Aorta (tissue), 5 donors: ENCODE results near the gene TPP1. TPM values are rescaled to one million over a fixed set of nuclear protein-coding genes. Genes with fewer than 3 reads are reported as not detected.

Experiments used
- ATAC-seq: fragments of 200-7000 bp; cut with Tn5 transposase; one replicate; pipeline ENCODE4 v1.9.1; 2022; ENCODE audit warnings: moderate library complexity; ENCODE audit not compliant: low FRiP score
- DNase-seq, 2 donors: peaks; one replicate each; pipeline ENCODE4 v3.0.0-alpha.2; 2020
- H3K27ac ChIP-seq, 2 donors: one replicate each; pipeline ENCODE4 v1.5.1; 2013; ENCODE audit warnings: low read length in 2 of 2, mild to moderate bottlenecking in 2 of 2, moderate library complexity in 2 of 2, control low read depth in 1 of 2, inconsistent platforms in 1 of 2, low read depth in 1 of 2
- H3K27me3 ChIP-seq, 2 donors: one replicate each; pipeline ENCODE4 v1.6.1; 2013; ENCODE audit warnings: control low read depth in 1 of 2, low read length in 1 of 2, mild to moderate bottlenecking in 1 of 2, moderate library complexity in 1 of 2; ENCODE audit not compliant: insufficient read depth in 2 of 2, control insufficient read depth in 1 of 2
- H3K36me3 ChIP-seq, 2 donors: one replicate each; pipeline ENCODE4 v1.6.1; 2013; ENCODE audit warnings: control low read depth in 1 of 2, low read length in 1 of 2, mild to moderate bottlenecking in 1 of 2; ENCODE audit not compliant: insufficient read depth in 2 of 2, control insufficient read depth in 1 of 2
- H3K4me1 ChIP-seq, 2 donors: one replicate each; pipeline ENCODE4 v1.6.1; 2013; ENCODE audit warnings: low read length in 2 of 2, control low read depth in 1 of 2, mild to moderate bottlenecking in 1 of 2, moderate library complexity in 1 of 2; ENCODE audit not compliant: insufficient read depth in 2 of 2, control insufficient read depth in 1 of 2
- H3K4me3 ChIP-seq, 2 donors: one replicate each; pipeline ENCODE4 v1.5.1; 2013; ENCODE audit warnings: low read length in 2 of 2, control low read depth in 1 of 2, mild to moderate bottlenecking in 1 of 2
- H3K9me3 ChIP-seq: one replicate; pipeline ENCODE4 v1.6.1; 2013; ENCODE audit warnings: mild to moderate bottlenecking, low read length; ENCODE audit not compliant: control insufficient read depth
- WGBS, 2 donors: extraction: QIAGEN DNeasy Blood & Tissue Kit; methylation state at CpG; one replicate each; pipeline ENCODE4 v1.1.7; 2013; 5-methylcytosine and 5-hydroxymethylcytosine counted together
- intact Hi-C, 2 donors: fragments of 100-400 bp; cut with DNase I; formaldehyde crosslinking; loops; one replicate each; pipeline versions ENCODE4 v1.14.2 to v1.15.0; 2022
- polyA plus RNA-seq, 2 donors: library from polyadenylated mRNA; stranded (reverse); fragments of 200-250 nt; gene quantifications; one replicate each; pipeline ENCODE4 v1.2.3, GENCODE V29; 2013
- total RNA-seq, 2 donors: library from RNA; stranded (reverse); fragmentation: NEBNext Ultra II Directional; extraction: Animal tissue kit (Norgen Biotek cat#: 25700); gene quantifications; one replicate each; pipeline ENCODE4 v1.2.1, GENCODE V29; 2021
- donor health status: healthy with polysubstance abuse.
- donor health status: Bipolar disorder and iron deficiency.
- donor health status: DM: no; HTN: no; CAD: no.
- donor health status: DM: no; HTN: no; CAD: no.
- donor health status: DM: yes; HTN: yes; CAD: no.

Gene TPP1
- total and polyA plus RNA-seq, 4 donors, result 26.8 to 125 (median 58.8) TPM

DNA sequence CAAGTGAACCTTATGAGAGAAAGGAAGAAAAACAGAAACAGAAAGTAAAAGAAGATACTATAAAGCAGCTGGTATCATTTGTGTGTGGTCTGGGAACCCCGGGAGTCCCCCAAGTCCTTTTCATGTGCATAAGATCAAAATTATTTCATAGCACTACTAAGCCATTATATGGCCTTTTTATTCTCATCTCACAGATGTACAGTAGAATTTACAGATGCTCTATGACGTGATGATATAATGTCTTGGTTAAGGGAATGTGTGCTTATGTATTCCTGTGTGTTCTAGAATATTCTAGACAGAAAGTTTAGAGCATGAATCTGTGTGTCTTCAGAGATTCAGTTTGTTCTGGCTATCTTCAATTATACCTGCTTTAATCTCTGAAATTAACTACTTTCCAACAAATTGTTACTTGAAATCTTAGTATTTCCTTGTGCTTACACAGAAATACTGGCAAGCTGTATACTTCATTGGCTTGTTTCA, 8.6 kb upstream of the TPP1 start:
- H3K9me3 ChIP-seq, result no peaks in the 10 kb centered on the region
- DNase-seq, result no peak
- intact Hi-C loops, result no loop called here
- H3K36me3 ChIP-seq, result peaks cover 0 to 13% of the 10 kb centered on the region in 2 donors
- 76 to 77% methylated on average over 2 of the region's 2 CpGs for WGBS, 2 donors
- H3K4me1 ChIP-seq, result no peaks in the 10 kb centered on the region
- H3K4me3 ChIP-seq, result no peak overlapping the region
- no peak overlapping the region for H3K27ac ChIP-seq
- H3K27me3 ChIP-seq, result no peaks in the 10 kb centered on the region
- no peak for ATAC-seq

- intact Hi-C loops, result no loop called here
- Histone ChIP-seq H3K27me3 (no peaks in the 10 kb centered on the region), H3K27ac (no peak overlapping the region), H3K9me3 (no peaks in the 10 kb centered on the region), H3K4me3 (no peak overlapping the region), H3K4me1 (no peaks in the 10 kb centered on the region), H3K36me3 (peaks cover 0 to 10% of the 10 kb centered on the region in 2 donors)
- DNase-seq, result no peak
- 75 to 79% methylated on average over 19 of the region's 19 CpGs for WGBS, 2 donors
- ATAC-seq, result no peak
Observed at GRCh38 chr11:6626971-6627761, 7.9 kb upstream of the TPP1 start.

GRCh38 chr11:6625832-6626420, 6.7 kb upstream of the TPP1 start:
- ATAC-seq, result no peak
- Histone ChIP-seq H3K4me1 (no peaks in the 10 kb centered on the region), H3K4me3 (no peak overlapping the region), H3K27ac (no peak overlapping the region), H3K9me3 (no peaks in the 10 kb centered on the region), H3K27me3 (no peaks in the 10 kb centered on the region), H3K36me3 (peaks cover 0 to 10% of the 10 kb centered on the region in 2 donors)
- intact Hi-C loops, result no loop called here
- peak in 1 of 2 donors; percentile 37 for DNase-seq
- WGBS, 2 donors, result 93 to 95% methylated on average over 17 of the region's 17 CpGs

DNA sequence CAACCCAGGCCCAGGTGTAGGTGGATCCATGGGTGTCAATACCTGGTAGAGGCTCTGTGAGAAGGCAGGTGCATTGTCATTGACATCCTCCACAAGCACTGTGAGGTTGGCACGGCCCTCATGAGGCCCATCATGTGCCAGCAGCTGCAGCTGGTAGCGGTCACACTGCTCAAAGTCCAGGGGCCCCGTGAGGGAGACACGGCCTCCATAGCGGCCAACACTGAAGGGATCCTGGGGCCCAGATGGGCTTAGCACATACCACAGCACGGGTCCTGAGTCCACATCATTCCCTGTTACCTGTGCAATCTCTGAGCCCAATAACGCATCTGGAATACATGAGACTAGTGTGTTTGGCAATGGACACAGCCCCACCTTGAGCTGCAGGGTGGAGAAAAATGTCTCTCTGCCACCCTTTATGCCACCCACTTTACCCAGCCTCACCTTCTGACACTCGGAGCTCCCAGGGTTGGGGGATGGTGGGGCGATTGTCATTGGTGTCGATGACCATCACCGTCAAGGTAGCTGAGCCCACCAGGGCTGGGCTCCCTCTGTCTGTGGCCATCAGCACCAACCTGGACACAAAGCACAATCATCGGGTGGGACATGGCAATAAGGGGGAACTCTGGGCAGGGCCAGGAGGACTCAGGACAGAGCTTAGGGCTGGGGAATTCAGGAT, 6.1 kb upstream of the TPP1 start:
- Histone ChIP-seq H3K9me3 (no peaks in the 10 kb centered on the region), H3K4me1 (no peaks in the 10 kb centered on the region), H3K27ac (no peak overlapping the region), H3K27me3 (no peaks in the 10 kb centered on the region), H3K4me3 (no peak overlapping the region), H3K36me3 (peaks cover 0 to 10% of the 10 kb centered on the region in 2 donors)
- peak in 1 of 2 donors; percentile 33 for DNase-seq
- intact Hi-C loops, result no loop called here
- ATAC-seq, result no peak
- 88 to 91% methylated on average over 12 of the region's 12 CpGs for WGBS, 2 donors

DNA sequence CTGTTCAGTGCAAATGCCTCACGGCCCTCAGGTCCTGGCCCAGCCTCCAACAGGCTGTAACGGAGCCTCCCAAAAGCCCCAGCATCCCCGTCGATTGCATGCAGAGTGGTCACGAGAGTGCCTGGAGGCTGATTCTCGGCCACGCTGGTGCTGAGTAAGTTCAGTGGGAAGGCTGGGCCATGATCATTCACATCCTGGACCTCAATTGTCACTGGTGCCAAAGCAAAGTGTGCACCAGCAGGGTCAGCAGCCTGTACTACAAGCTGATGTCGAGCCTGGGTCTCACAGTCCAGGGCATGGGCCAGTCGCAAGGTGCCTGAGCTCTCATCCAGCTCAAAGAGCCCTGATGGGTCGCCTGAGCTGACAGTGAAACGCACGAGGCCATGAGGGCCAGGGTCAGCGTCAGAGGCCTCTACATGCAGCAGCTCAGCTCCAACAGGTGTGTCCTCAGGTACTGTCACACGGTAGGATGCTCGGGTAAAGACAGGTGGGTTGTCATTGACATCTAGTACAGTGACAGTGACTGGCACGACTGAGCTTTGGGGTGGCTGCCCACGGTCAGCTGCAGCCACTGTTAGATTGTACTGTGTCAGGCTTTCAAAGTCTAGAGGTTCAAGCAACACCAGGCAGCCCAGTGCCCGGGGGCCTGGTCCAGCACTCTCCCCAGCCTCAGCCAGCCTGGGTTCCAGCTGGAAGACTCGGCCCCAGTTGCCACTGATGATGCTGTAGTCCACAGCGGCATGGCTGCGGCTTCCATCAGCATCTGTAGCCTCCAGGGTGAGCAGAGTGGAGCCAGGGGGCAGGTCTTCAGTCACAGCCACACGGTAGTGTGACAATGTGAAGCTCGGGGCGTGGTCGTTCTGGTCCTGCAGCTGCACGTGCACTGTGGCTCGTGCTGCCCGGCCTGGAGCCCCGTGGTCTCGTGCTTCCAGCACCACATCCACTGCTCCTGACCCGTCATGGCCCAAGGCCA, 4.5 kb upstream of the TPP1 start:
- Histone ChIP-seq H3K27ac (no peak overlapping the region), H3K27me3 (no peaks in the 10 kb centered on the region), H3K4me1 (no peaks in the 10 kb centered on the region), H3K4me3 (no peak overlapping the region), H3K36me3 (peaks cover 0 to 4% of the 10 kb centered on the region in 2 donors), H3K9me3 (no peaks in the 10 kb centered on the region)
- WGBS, 2 donors, result 80 to 83% methylated on average over 31 of the region's 31 CpGs
- no peak for ATAC-seq
- intact Hi-C loops, result no loop called here
- peak in 1 of 2 donors; percentile 38 for DNase-seq

GRCh38 chr11:6622261-6623171, 3.3 kb upstream of the TPP1 start:
- ATAC-seq (no peak), DNase-seq (no peak)
- no peak overlapping the region for H3K27ac ChIP-seq
- no peak overlapping the region for H3K4me3 ChIP-seq
- 83 to 86% methylated on average over 24 of the region's 24 CpGs for WGBS, 2 donors
- no peaks in the 10 kb centered on the region for H3K4me1 ChIP-seq
- H3K9me3 ChIP-seq, result no peaks in the 10 kb centered on the region
- intact Hi-C loops, result no loop called here
- H3K27me3 ChIP-seq, result no peaks in the 10 kb centered on the region
- peaks cover 0 to 3% of the 10 kb centered on the region in 2 donors for H3K36me3 ChIP-seq

DNA sequence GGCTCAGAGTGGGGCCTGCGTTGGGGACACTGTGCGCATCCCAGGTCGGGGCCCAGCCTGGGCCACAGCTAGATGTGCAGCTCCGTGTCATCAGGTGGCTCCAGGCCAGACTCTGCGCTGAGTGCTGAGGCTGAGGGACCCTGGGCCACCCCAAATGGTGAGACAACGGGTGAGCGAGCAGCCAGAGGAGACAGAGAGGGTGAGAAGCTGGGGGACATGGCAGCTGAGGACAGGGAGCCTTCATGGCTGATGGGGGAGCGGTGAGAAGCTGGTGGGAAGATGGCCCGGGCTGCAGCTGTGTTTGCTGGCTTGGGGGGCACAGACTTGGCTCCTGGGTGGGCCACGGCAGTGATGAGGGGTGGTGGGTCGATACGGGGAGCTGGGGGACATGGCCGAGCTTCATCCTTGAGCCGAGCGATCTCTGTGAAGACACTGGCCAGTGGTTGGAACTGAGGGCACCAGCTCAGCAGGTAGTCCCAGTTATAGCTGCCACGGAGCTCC, 2.5 kb upstream of the TPP1 start:
- no peaks in the 10 kb centered on the region for H3K4me1 ChIP-seq
- ATAC-seq, result no peak
- no peak overlapping the region for H3K27ac ChIP-seq
- no peaks in the 10 kb centered on the region for H3K27me3 ChIP-seq
- H3K4me3 ChIP-seq, result no peak overlapping the region
- 87 to 90% methylated on average over 16 of the region's 16 CpGs for WGBS, 2 donors
- H3K36me3 ChIP-seq, result peaks cover 0 to 3% of the 10 kb centered on the region in 2 donors
- H3K9me3 ChIP-seq, result no peaks in the 10 kb centered on the region
- intact Hi-C loops, result no loop called here
- DNase-seq, result no peak
